Prostate gland (tissue), 2 donors: ENCODE measurements around the gene INPP5A. TPM values are rescaled to one million over a fixed set of nuclear protein-coding genes. Genes with fewer than 3 reads are reported as not detected.

ENCODE experiments used
- DNase-seq: peaks from one replicate; pipeline ENCODE4 v3.0.0-alpha.2; 2019; ENCODE audit warnings: low spot score
- H3K27ac ChIP-seq, 2 donors: fragments of 200-600 bp; sonication (generic); 2 replicates each; pipeline ENCODE4 v1.5.1; 2017 to 2019
- H3K27me3 ChIP-seq: fragments of 200-600 bp; sonication (generic); replicated peaks from 2 replicates; pipeline ENCODE4 v1.5.1; 2019; ENCODE audit not compliant: insufficient read depth
- H3K36me3 ChIP-seq, 2 donors: fragments of 200-600 bp; sonication (generic); 1 replicate in 1 of 2; 2 replicates in 1 of 2; pipeline versions ENCODE4 v1.5.1 to v1.8.1; 2017 to 2019
- H3K4me1 ChIP-seq: fragments of 200-600 bp; sonication (generic); replicated peaks from 2 replicates; pipeline ENCODE4 v1.5.1; 2019
- H3K4me3 ChIP-seq, 2 donors: fragments of 200-600 bp; sonication (generic); 2 replicates each; pipeline ENCODE4 v1.5.1; 2017 to 2019
- H3K9me3 ChIP-seq: fragments of 200-600 bp; sonication (generic); 2 replicates; pipeline ENCODE4 v1.5.1; 2017
- POLR2A ChIP-seq: fragments of 450-650 bp; IDR thresholded peaks from one replicate; pipeline ENCODE4 v1.6.1; 2016; ENCODE audit warnings: antibody characterized with exemption, mild to moderate bottlenecking
- POLR2AphosphoS5 ChIP-seq: sonication (generic); formaldehyde crosslinking; IDR thresholded peaks from one replicate; pipeline ENCODE4 v1.6.1; 2017; ENCODE audit warnings: antibody characterized with exemption
- WGBS: methylation state at CpG from one replicate; pipeline ENCODE4 v1.1.5; 2018; 5-methylcytosine and 5-hydroxymethylcytosine counted together
- intact Hi-C: fragments of 100-400 bp; cut with DNase I; formaldehyde crosslinking; loops from one replicate; pipeline ENCODE4 v1.14.2; 2022
- total RNA-seq, 2 donors: library from RNA; depleted of rRNA; stranded (reverse); fragments of >200 nt; gene quantifications; one replicate each; pipeline ENCODE4 v1.1.0, GENCODE V29; 2016
- TF ChIP-seq, protein P1 (sequence below), 4 experiments: fragments of 200-600 bp in 2 of 4; fragments of 450-650 bp in 2 of 4; sonication (generic) in 2 of 4; IDR thresholded peaks; 1 replicate in 3 of 4; 2 replicates in 1 of 4; pipeline ENCODE4 v1.5.1; 2016 to 2019; ENCODE audit warnings: antibody characterized with exemption in 4 of 4, mild to moderate bottlenecking in 2 of 4, moderate library complexity in 2 of 4

INPP5A gene
- total RNA-seq, 2 donors from 2014 or later: 49.5 to 83.3 TPM

DNA sequence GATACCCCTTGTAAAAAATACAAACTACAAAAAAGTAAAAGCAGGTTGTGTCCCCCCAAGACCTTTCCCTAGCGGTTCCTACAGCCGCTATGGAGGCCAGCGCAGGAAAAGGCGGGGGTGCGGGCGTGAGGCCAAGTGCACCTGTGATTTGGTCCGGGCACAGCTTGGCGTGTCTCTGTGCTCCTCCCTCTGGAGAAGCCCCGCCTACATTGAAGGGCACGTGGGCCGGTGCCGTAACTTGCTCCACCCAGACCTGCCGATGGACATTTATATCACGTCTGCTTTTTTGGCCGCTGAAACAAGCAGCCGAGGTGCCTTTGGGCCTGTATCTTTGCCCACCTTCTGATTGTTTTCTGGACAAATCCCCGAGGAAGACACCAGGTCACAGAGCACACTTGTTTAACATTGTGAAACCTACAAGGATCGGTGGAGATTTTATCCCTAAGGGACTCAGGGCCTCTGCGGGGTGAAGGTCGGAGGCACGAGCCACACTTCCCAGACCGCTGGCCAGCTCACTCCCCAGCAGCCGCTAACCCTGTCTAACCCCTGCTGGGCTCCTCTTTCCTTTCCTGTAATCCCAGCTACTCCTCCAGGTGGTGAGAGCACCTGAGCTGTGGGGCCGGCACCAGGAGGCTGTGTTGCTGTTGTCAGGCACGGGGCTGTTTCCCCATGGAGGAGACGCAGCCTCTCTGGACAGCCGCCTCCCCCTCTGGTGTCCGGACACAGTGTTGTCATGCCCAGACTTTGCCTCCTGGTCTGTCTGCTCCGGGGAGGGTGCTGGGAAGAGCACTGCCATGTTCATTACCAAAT, 18.8 kb upstream of the INPP5A start:
- peaks cover 10% of the 10 kb centered on the region for H3K4me1 ChIP-seq
- no peaks in the 10 kb centered on the region for H3K9me3 ChIP-seq
- 68% methylated on average over 29 of the region's 29 CpGs for WGBS
- intact Hi-C loops: no loop called here
- H3K27me3 ChIP-seq: no peaks in the 10 kb centered on the region
- H3K27ac ChIP-seq: peak overlapping the region in 1 of 2 donors; percentile 78
- no peaks in the 10 kb centered on the region for H3K36me3 ChIP-seq
- H3K4me3 ChIP-seq: no peak overlapping the region
- TF ChIP-seq POLR2AphosphoS5 (peak; percentile 32), POLR2A (no peak)
- peak; percentile 32 for DNase-seq

DNA sequence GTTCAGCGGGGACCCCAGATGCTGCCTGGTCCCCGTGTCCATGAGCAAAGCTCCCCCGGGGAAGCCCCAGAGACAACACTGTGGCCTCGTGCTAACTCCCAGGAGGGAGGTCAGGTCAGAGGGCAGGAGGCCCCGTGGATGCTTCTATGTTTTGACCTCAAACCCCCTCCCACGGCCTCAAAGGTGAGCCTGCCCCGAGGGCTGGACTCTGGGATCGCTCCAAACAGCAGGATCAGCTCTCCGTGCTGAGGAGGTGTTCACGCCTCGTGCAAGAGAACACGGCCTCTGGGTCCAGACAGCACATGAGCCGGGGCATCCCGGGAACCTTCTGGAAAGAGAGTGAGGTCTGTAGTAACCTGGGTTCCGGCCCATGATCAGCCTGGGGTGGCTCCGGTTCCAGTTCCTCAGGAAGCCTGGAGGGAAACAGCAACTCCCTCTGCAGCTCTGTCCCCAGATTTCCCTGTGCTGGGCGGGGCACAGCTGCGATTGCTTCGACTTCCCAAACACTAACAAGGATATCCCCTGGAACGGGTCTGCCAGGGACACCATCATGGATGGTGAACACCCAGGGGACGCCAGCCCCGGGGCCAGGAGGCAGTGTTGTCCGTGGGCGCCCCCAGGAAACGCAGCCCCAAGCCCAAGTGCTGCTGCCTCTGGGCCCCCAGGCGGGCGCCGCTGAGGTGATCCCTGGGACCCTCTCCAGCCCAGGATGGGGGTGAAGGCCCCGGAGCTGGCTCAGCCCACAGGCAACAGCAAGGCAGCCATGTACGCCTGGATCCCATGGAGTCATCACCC, 18.0 kb upstream of the INPP5A start:
- TF ChIP-seq, protein P1, sequence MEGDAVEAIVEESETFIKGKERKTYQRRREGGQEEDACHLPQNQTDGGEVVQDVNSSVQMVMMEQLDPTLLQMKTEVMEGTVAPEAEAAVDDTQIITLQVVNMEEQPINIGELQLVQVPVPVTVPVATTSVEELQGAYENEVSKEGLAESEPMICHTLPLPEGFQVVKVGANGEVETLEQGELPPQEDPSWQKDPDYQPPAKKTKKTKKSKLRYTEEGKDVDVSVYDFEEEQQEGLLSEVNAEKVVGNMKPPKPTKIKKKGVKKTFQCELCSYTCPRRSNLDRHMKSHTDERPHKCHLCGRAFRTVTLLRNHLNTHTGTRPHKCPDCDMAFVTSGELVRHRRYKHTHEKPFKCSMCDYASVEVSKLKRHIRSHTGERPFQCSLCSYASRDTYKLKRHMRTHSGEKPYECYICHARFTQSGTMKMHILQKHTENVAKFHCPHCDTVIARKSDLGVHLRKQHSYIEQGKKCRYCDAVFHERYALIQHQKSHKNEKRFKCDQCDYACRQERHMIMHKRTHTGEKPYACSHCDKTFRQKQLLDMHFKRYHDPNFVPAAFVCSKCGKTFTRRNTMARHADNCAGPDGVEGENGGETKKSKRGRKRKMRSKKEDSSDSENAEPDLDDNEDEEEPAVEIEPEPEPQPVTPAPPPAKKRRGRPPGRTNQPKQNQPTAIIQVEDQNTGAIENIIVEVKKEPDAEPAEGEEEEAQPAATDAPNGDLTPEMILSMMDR (IDR thresholded peaks at IDR 0.05): no peak
- TF ChIP-seq POLR2AphosphoS5 (no peak), POLR2A (no peak)
- Histone ChIP-seq H3K36me3 (no peaks in the 10 kb centered on the region), H3K4me1 (peaks cover 10% of the 10 kb centered on the region), H3K9me3 (no peaks in the 10 kb centered on the region), H3K27ac (peak overlapping the region; percentile 66 to 77), H3K27me3 (no peaks in the 10 kb centered on the region), H3K4me3 (no peak overlapping the region)
- intact Hi-C loops: loop anchor here (5.0 kb wide), 1 partner anchor 127 kb away; no protein-coding TSS in a partner anchor
- DNase-seq: no peak
- WGBS: 77% methylated on average over 27 of the region's 30 CpGs

DNA sequence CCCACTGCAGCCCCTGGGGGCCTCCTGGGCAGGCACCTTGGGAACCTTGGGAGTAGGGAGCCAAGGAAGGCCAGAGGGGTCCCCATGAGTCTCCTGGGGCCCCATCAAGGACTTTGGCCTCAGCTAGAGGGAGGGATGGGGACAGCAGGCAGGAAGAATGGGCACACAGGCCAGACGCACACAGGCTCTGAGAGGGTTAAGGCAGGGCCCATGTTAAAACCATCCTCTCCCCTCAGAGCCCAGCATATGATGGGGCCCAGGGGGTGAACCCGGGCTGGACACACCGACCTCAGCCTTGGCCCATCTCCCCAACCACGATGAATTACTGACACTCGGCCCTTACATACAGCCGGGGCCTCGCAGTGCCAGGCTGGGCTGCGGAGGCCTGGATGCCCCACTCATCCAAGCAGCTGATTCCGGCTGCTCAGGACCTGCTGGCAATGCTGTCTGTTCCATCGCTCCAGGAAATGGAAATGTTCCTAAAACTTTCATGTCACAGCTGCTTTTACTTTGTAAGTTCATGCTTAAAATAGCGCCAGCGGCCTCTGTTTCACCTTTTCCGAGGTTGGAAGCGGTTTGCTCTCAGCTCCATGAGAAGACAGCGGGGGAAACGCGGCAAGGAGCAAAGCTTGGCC, 17.3 kb upstream of the INPP5A start:
- H3K27ac ChIP-seq: peak overlapping the region; percentile 66 to 77
- intact Hi-C loops: loop anchor here (5.0 kb wide), 1 partner anchor 128 kb away; no protein-coding TSS in a partner anchor
- DNase-seq: no peak
- no peaks in the 10 kb centered on the region for H3K9me3 ChIP-seq
- TF ChIP-seq, protein P1 (IDR thresholded peaks at IDR 0.05): no peak
- peak; percentile 72 for TF ChIP-seq POLR2AphosphoS5
- H3K4me3 ChIP-seq: no peak overlapping the region
- WGBS: 20% methylated on average over 16 of the region's 17 CpGs
- H3K4me1 ChIP-seq: peaks cover 10% of the 10 kb centered on the region
- H3K36me3 ChIP-seq: no peaks in the 10 kb centered on the region
- no peaks in the 10 kb centered on the region for H3K27me3 ChIP-seq

DNA sequence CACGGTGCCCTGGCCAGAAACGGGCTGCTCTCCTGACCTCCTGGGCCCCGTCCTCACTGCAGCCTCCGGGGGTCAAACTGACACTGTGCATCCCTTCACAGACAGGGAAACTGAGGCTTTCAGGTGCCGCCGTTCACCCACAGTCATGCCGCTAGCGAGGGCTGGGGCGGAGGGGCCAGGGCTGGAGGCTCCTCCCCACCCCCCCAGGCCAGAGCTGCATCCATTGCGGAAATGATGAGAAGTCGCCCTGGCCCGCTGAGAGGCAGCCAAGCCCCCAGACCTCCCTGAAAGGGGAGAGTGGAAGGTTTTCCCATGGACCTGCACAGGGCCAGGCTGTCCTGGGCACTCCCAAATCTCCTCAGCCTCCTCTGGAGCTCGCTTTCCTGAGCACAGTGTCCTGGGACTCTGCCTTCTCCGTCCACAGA, 16.5 kb upstream of the INPP5A start:
- TF ChIP-seq POLR2A (no peak), POLR2AphosphoS5 (no peak)
- TF ChIP-seq, protein P1 (IDR thresholded peaks at IDR 0.05): no peak
- DNase-seq: no peak
- no peaks in the 10 kb centered on the region for H3K36me3 ChIP-seq
- no peaks in the 10 kb centered on the region for H3K9me3 ChIP-seq
- 77% methylated on average over 14 of the region's 14 CpGs for WGBS
- no peaks in the 10 kb centered on the region for H3K27me3 ChIP-seq
- H3K4me3 ChIP-seq: no peak overlapping the region
- peaks cover 10% of the 10 kb centered on the region for H3K4me1 ChIP-seq
- H3K27ac ChIP-seq: peak overlapping the region; percentile 66 to 77
- intact Hi-C loops: loop anchor here (1.0 to 5.0 kb wide), 2 partner anchors 15 to 129 kb away; no protein-coding TSS in a partner anchor
